Right lobe of liver (tissue), 6 donors: Measurements from ENCODE around the gene PTPRU. TPM values are rescaled to one million over a fixed set of nuclear protein-coding genes. Genes with fewer than 3 reads are reported as not detected.
A peak's percentile ranks its signal among the peaks of the same experiment; 100 is the strongest.

Experiments
- ATAC-seq, 4 donors: fragments of 200-7000 bp; cut with Tn5 transposase; one replicate each; pipeline ENCODE4 v1.9.1; 2020; ENCODE audit warnings: mild to moderate bottlenecking in 4 of 4, moderate library complexity in 4 of 4
- DNase-seq, 3 donors: peaks; one replicate each; pipeline ENCODE4 v3.0.0-alpha.2; 2020
- H3K27ac ChIP-seq, 3 donors: fragments of 200-600 bp; one replicate each; pipeline ENCODE4 v1.8.0; 2022
- H3K27me3 ChIP-seq, 2 donors: fragments of 200-600 bp; one replicate each; pipeline ENCODE4 v1.8.0; 2022
- H3K36me3 ChIP-seq, 4 donors: fragments of 200-600 bp; sonication (generic) in 1 of 4; one replicate each; pipeline versions ENCODE4 v1.5.1 to v1.8.0; 2017 to 2022; ENCODE audit warnings: control low read depth in 1 of 4
- H3K4me1 ChIP-seq, 4 donors: fragments of 200-600 bp; sonication (generic) in 1 of 4; one replicate each; pipeline versions ENCODE4 v1.5.1 to v1.8.0; 2017 to 2022; ENCODE audit warnings: control low read depth in 1 of 4
- H3K4me3 ChIP-seq, 3 donors: fragments of 200-600 bp; one replicate each; pipeline ENCODE4 v1.8.0; 2022
- H3K9me3 ChIP-seq, 4 donors: fragments of 200-600 bp; sonication (generic) in 1 of 4; one replicate each; pipeline versions ENCODE4 v1.5.1 to v1.8.0; 2017 to 2022; ENCODE audit warnings: control low read depth in 1 of 4
- CTCF ChIP-seq, 4 donors: fragments of 200-600 bp in 3 of 4; fragments of 450-650 bp in 1 of 4; IDR thresholded peaks; one replicate each; pipeline versions ENCODE4 v1.5.1 to v1.8.0; 2016 to 2022; ENCODE audit warnings: antibody characterized with exemption in 4 of 4, mild to moderate bottlenecking in 2 of 4
- POLR2A ChIP-seq: fragments of 450-650 bp; IDR thresholded peaks from one replicate; pipeline ENCODE4 v1.6.1; 2017; ENCODE audit warnings: antibody characterized with exemption, mild to moderate bottlenecking
- WGBS: methylation state at CpG from one replicate; pipeline ENCODE4 v1.1.6; 2018; ENCODE audit warnings: low coverage, low lambda C conversion rate; ENCODE audit not compliant: insufficient coverage; ENCODE audit errors: missing lambda C conversion rate; 5-methylcytosine and 5-hydroxymethylcytosine counted together
- intact Hi-C, 2 donors: fragments of 100-400 bp; cut with DNase I; formaldehyde crosslinking; loops; one replicate each; pipeline versions ENCODE4 v1.11.2 to v1.14.1; 2022
- total RNA-seq, 6 experiments: library from RNA; depleted of rRNA in 2 of 6; stranded (reverse); fragments of >200 nt in 2 of 6; fragmentation: NEBNext Ultra II Directional in 3 of 6; extraction: Animal tissue kit (Norgen Biotek cat#: 25700) in 3 of 6; gene quantifications; one replicate each; pipeline versions ENCODE4 v1.1.0 to v1.2.4, GENCODE V29; 2016 to 2023
- donor health status: DM: no; HTN: yes; CAD: no.
- donor health status: DM: no; HTN: no; CAD: no.
- donor health status: DM: no; HTN: no; CAD: no.
- donor health status: DM: no; HTN: yes; CAD: no.
- donor health status: DM: no; HTN: yes; CAD: no.

Gene PTPRU
- total RNA-seq, 6 experiments from 2014 or later, result 4.8 to 22.3 (median 14.5) TPM

GRCh38 chr1:29306471-29307140 is 70.3 kb downstream of the PTPRU start:
- TF ChIP-seq CTCF (IDR thresholded peaks at IDR 0.05) (no peak), POLR2A (no peak)
- DNase-seq, result peak in 2 of 3 donors; percentile 8 to 45

GRCh38 chr1:29309075-29309474 is 72.8 kb downstream of the PTPRU start:
- H3K4me3 ChIP-seq, result no peak overlapping the region
- H3K4me1 ChIP-seq, result peaks cover 0 to 11% (median 0%) of the 10 kb centered on the region in 4 donors
- WGBS, result 76% methylated on average over 2 of the region's 6 CpGs
- no peaks in the 10 kb centered on the region for H3K27me3 ChIP-seq
- H3K27ac ChIP-seq, result no peak overlapping the region
- ATAC-seq (no peak), DNase-seq (no peak)
- no peak for TF ChIP-seq POLR2A
- no peak for TF ChIP-seq CTCF (IDR thresholded peaks at IDR 0.05)
- H3K36me3 ChIP-seq, result peaks cover 0 to 2% (median 0%) of the 10 kb centered on the region in 4 donors
- H3K9me3 ChIP-seq, result no peaks in the 10 kb centered on the region
- intact Hi-C loops, result no loop called here

More at GRCh38 chr1:29306471-29307140, 70.3 kb downstream of the PTPRU start:
- Histone ChIP-seq H3K4me1 (peaks cover 0 to 20% (median 3%) of the 10 kb centered on the region in 4 donors), H3K36me3 (no peaks in the 10 kb centered on the region), H3K27ac (no peak overlapping the region), H3K9me3 (no peaks in the 10 kb centered on the region), H3K4me3 (no peak overlapping the region), H3K27me3 (no peaks in the 10 kb centered on the region)
- intact Hi-C loops, result no loop called here
- ATAC-seq, result no peak
- 93% methylated on average over 6 of the region's 10 CpGs for WGBS

GRCh38 chr1:29309621-29310020 is 73.3 kb downstream of the PTPRU start:
- peaks cover 0 to 5% (median 0%) of the 10 kb centered on the region in 4 donors for H3K4me1 ChIP-seq
- H3K36me3 ChIP-seq, result peaks cover 0 to 5% (median 0%) of the 10 kb centered on the region in 4 donors

GRCh38 chr1:29310616-29311180 is 74.4 kb downstream of the PTPRU start:
- Histone ChIP-seq H3K27ac (no peak overlapping the region), H3K9me3 (no peaks in the 10 kb centered on the region), H3K27me3 (no peaks in the 10 kb centered on the region), H3K36me3 (peaks cover 0 to 5% (median 0%) of the 10 kb centered on the region in 4 donors), H3K4me3 (no peak overlapping the region), H3K4me1 (no peaks in the 10 kb centered on the region)
- ATAC-seq (no peak), DNase-seq (no peak)
- WGBS, result 89% methylated on average over 5 of the region's 9 CpGs
- intact Hi-C loops, result no loop called here
- TF ChIP-seq CTCF (IDR thresholded peaks at IDR 0.05) (no peak), POLR2A (no peak)

More at GRCh38 chr1:29309621-29310020, 73.3 kb downstream of the PTPRU start:
- ATAC-seq, result no peak
- intact Hi-C loops, result no loop called here
- H3K4me3 ChIP-seq, result no peak overlapping the region
- no peak overlapping the region for H3K27ac ChIP-seq
- no peaks in the 10 kb centered on the region for H3K27me3 ChIP-seq
- TF ChIP-seq POLR2A, result no peak
- TF ChIP-seq CTCF (IDR thresholded peaks at IDR 0.05), result no peak
- no peaks in the 10 kb centered on the region for H3K9me3 ChIP-seq
- no peak for DNase-seq
- WGBS, result no CpG with 5 or more reads among the region's 5 CpGs
